Neural crest cell (in vitro differentiated cells): ENCODE measurements around the gene DEPP1. TPM values are rescaled to one million over a fixed set of nuclear protein-coding genes. Genes with fewer than 3 reads are reported as not detected.

Experiments used
- DNase-seq: peaks from one replicate; pipeline ENCODE4 v3.0.0; 2021; ENCODE audit warnings: low read depth, mixed read lengths, low spot score
- H3K27ac Mint-ChIP-seq: one replicate; pipeline ENCODE4 v1.8.0; 2021; ENCODE audit warnings: mild to moderate bottlenecking, mixed read lengths; ENCODE audit not compliant: unreplicated experiment
- H3K27me3 Mint-ChIP-seq: 2 replicates; pipeline ENCODE4 v1.8.0; 2021; ENCODE audit warnings: low read depth, mild to moderate bottlenecking, mixed read lengths
- H3K36me3 Mint-ChIP-seq: 2 replicates; pipeline ENCODE4 v1.8.0; 2021; ENCODE audit warnings: low read depth, mild to moderate bottlenecking, mixed read lengths
- H3K4me1 Mint-ChIP-seq: 2 replicates; pipeline ENCODE4 v1.8.0; 2021; ENCODE audit warnings: mixed read lengths
- H3K4me3 Mint-ChIP-seq: one replicate; pipeline ENCODE4 v1.8.0; 2021; ENCODE audit warnings: mild to moderate bottlenecking, mixed read lengths
- H3K9me3 Mint-ChIP-seq: 2 replicates; pipeline ENCODE4 v1.8.0; 2021; ENCODE audit warnings: mixed read lengths
- total RNA-seq: library from RNA; stranded (reverse); gene quantifications from 2 replicates; pipeline ENCODE4 v1.2.1, GENCODE V29; 2021
- TF ChIP-seq, protein P1 (sequence below): fragments of 200-600 bp; sonication (generic); conservative IDR thresholded peaks from 2 replicates; pipeline ENCODE4 v1.5.0; 2021; ENCODE audit warnings: antibody characterized with exemption, mild to moderate bottlenecking

Gene DEPP1
- total RNA-seq, 1 donor from 2014 or later = 1.1 TPM

DNA sequence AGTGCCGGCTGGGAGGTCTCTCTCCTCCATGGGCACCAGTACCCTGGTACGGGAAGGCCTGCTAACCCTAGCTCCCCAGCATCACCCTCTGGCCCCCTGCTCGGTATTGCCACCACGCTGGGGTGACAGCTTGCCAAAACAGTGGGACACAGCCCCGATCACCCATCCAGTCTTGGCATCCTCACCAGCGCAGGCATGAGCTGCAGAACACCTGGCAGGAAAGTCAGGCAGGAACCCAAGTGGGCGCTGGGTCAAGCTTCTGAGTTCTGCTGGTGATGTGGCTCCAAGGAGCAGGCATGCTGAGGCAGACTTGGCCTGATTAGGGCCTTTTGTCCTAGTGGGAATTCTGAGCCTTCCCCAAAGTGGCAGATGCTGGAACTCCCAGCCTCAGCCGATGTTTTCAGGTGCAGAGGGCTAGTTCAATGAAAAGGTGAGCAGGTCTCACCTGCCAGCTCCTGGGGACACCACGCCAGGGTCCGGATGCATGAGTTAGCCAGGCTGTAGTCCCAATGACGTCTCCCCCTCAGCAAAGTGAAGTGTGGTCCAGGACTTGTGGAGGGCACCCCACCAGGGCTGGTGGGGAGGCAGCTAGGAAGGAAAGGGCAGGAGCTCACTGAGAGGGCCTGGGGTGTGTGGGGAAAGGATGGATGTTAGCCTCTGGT is 13.6 kb upstream of the DEPP1 start:
- TF ChIP-seq, protein P1, sequence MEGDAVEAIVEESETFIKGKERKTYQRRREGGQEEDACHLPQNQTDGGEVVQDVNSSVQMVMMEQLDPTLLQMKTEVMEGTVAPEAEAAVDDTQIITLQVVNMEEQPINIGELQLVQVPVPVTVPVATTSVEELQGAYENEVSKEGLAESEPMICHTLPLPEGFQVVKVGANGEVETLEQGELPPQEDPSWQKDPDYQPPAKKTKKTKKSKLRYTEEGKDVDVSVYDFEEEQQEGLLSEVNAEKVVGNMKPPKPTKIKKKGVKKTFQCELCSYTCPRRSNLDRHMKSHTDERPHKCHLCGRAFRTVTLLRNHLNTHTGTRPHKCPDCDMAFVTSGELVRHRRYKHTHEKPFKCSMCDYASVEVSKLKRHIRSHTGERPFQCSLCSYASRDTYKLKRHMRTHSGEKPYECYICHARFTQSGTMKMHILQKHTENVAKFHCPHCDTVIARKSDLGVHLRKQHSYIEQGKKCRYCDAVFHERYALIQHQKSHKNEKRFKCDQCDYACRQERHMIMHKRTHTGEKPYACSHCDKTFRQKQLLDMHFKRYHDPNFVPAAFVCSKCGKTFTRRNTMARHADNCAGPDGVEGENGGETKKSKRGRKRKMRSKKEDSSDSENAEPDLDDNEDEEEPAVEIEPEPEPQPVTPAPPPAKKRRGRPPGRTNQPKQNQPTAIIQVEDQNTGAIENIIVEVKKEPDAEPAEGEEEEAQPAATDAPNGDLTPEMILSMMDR = no peak
- no peak overlapping the region for H3K4me3 Mint-ChIP-seq
- no peak overlapping the region for H3K27ac Mint-ChIP-seq
- no peaks in the 10 kb centered on the region for H3K9me3 Mint-ChIP-seq
- H3K27me3 Mint-ChIP-seq = no peaks in the 10 kb centered on the region
- no peak for DNase-seq
- H3K36me3 Mint-ChIP-seq = peaks cover 3% of the 10 kb centered on the region
- H3K4me1 Mint-ChIP-seq = peaks cover 26% of the 10 kb centered on the region

DNA sequence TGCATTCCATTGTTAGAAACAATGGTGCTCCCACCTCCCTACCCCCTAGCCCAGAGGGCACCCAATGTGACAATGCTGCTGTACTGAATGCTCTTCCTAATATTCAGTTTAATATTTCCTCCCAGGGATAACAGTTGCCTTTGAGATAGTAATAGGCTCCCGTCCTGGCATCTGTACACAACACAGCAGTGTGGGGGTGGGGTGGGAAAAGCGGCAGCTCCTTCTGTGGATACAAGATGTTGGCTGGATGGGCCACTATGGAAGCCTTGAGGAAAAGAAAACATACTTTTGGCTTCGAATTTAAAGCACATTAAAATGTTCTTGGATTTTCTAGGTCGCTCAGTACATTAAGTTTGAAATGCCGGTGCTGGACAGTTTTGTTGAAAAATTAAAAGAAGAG is 13.0 kb upstream of the DEPP1 start:
- no peak overlapping the region for H3K27ac Mint-ChIP-seq
- TF ChIP-seq, protein P1 = no peak

DNA sequence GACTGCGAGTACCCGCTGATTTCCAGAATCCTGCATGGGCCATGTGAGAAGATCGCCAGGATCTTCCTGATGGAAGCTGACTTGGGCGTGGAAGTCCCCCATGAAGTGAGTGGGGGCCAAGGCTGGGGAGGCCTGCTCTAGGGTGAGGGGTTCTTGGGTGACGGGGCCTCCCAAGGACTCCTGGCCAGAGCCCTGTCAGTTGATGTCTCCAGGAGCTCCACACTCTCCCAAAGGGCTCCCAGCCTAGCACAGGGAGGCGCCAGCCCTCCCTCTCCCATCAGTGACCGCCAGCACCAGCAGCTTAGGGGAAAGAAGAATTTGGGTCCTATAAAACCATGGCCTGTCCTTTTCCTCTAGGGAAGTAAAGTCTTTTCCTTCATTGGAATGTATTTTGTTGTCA is 12.4 kb upstream of the DEPP1 start:
- DNase-seq = no peak
- peaks cover 3% of the 10 kb centered on the region for H3K36me3 Mint-ChIP-seq
- H3K4me1 Mint-ChIP-seq = peaks cover 29% of the 10 kb centered on the region
- H3K27ac Mint-ChIP-seq = no peak overlapping the region
- TF ChIP-seq, protein P1 = no peak
- H3K27me3 Mint-ChIP-seq = no peaks in the 10 kb centered on the region
- H3K4me3 Mint-ChIP-seq = no peak overlapping the region
- H3K9me3 Mint-ChIP-seq = no peaks in the 10 kb centered on the region

More for the DNA sequence above, 13.0 kb upstream of the DEPP1 start:
- peaks cover 3% of the 10 kb centered on the region for H3K36me3 Mint-ChIP-seq
- H3K9me3 Mint-ChIP-seq = no peaks in the 10 kb centered on the region
- no peak for DNase-seq
- H3K4me3 Mint-ChIP-seq = no peak overlapping the region
- no peaks in the 10 kb centered on the region for H3K27me3 Mint-ChIP-seq
- peaks cover 23% of the 10 kb centered on the region for H3K4me1 Mint-ChIP-seq

DNA sequence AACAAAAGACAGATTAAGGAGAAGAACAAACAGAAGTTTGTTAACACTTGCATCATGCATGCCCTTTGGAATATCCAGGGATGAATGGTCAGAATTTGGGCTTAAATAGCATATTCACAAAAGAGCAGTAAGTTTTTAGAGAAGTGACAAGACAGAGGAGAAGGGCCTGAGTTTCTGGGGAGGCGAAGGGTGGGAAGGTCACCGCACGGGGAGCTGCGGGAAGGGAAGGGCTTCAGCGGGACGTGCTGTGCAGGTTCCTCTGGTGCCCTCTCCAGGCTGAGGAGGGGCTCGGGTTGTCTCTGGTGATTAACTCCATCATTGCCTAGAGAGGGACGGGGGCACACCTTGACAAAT is 11.7 kb upstream of the DEPP1 start:
- no peak for DNase-seq
- TF ChIP-seq, protein P1 = peak; percentile 57
- Mint-ChIP-seq H3K9me3 (no peaks in the 10 kb centered on the region), H3K4me3 (no peak overlapping the region), H3K27ac (no peak overlapping the region), H3K4me1 (peaks cover 26% of the 10 kb centered on the region), H3K36me3 (peaks cover 3% of the 10 kb centered on the region), H3K27me3 (no peaks in the 10 kb centered on the region)

DNA sequence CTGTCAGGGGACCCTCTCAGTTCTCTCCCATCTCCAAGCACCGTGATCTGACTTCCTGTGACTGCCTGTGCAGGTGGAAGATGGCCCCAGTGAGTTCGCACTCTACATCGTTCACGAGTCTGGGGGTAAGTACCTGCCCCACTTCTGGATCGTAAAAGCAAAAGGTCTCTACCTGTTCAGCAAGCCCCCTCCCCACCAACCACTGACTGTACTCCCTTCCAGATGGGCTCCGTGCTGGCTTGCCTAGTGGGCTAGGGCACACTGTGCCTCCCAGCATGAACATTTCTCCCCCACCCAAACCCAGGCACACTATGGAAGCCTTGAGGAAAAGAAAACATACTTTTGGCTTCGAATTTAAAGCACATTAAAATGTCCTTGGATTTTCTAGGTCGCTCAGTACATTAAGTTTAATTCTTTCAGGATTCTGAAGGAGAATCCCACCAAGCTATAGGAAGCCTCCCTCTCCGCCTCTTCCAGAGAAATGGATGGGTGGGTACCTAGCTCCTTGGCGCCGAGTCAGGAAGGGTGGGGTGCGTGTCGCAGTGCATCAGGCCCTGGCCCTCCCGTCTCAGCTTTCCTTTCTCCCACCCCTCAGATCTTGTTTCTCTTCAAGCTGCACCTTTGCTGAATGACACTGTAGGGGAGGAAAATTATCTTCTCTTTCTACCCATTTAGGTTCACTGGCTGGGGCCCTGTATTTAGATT is 11.1 kb upstream of the DEPP1 start:
- H3K27ac Mint-ChIP-seq = no peak overlapping the region
- TF ChIP-seq, protein P1 = no peak
- DNase-seq = no peak
- no peak overlapping the region for H3K4me3 Mint-ChIP-seq
- H3K4me1 Mint-ChIP-seq = peaks cover 26% of the 10 kb centered on the region
- peaks cover 3% of the 10 kb centered on the region for H3K36me3 Mint-ChIP-seq
- H3K9me3 Mint-ChIP-seq = no peaks in the 10 kb centered on the region
- H3K27me3 Mint-ChIP-seq = no peaks in the 10 kb centered on the region
